ENCODE results near the gene TP53BP1. TPM values are rescaled to one million over a fixed set of nuclear protein-coding genes. Genes with fewer than 3 reads are reported as not detected.

Gene TP53BP1
- total RNA-seq, 4 donors from 2014 or later: 11.9 to 27.6 (median 20.6) TPM

DNA sequence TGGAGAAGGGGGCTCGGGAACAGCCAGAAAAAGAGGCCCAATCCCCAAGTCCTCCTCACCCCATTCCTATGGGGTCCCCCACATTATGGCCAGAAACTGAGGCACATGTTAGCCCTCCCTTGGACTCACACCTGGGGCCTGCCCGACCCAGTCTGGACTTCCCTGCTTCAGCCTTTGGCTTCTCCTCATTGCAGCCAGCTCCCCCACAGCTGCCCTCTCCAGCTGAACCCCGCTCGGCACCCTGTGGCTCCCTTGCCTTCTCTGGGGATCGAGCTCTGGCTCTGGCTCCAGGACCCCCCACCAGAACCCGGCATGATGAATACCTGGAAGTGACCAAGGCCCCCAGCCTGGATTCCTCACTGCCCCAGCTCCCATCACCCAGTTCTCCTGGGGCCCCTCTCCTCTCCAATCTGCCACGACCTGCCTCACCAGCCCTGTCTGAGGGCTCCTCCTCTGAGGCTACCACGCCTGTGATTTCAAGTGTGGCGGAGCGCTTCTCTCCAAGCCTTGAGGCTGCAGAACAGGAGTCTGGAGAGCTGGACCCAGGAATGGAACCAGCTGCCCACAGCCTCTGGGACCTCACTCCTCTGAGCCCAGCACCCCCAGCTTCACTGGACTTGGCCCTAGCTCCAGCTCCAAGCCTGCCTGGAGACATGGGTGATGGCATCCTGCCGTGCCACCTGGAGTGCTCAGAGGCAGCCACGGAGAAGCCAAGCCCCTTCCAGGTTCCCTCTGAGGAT, 35.0 kb upstream of the TP53BP1 start:
- intact Hi-C loops (cut with DNase I): no loop called here

GRCh38 chr15:43527016-43527801, 34.3 kb upstream of the TP53BP1 start:
- H3K4me3 ChIP-seq: no peak overlapping the region
- no peaks in the 10 kb centered on the region for H3K27me3 ChIP-seq
- no peaks in the 10 kb centered on the region for H3K9me3 ChIP-seq
- DNase-seq: no peak
- 93 to 100% methylated on average over 2 to 3 of the region's 9 CpGs for WGBS, 2 donors
- intact Hi-C loops (cut with DNase I): no loop called here
- TF ChIP-seq CTCF (IDR thresholded peaks at IDR 0.05): no peak
- TF ChIP-seq POLR2A (IDR thresholded peaks at IDR 0.05): no peak
- H3K4me1 ChIP-seq: no peaks in the 10 kb centered on the region
- peaks cover 0 to 28% (median 0%) of the 10 kb centered on the region in 3 donors for H3K36me3 ChIP-seq
- H3K27ac ChIP-seq: no peak overlapping the region

More for the DNA sequence above, 35.0 kb upstream of the TP53BP1 start:
- H3K4me1 ChIP-seq: no peaks in the 10 kb centered on the region
- H3K4me3 ChIP-seq: no peak overlapping the region
- H3K27me3 ChIP-seq: no peaks in the 10 kb centered on the region
- no peak for TF ChIP-seq CTCF (IDR thresholded peaks at IDR 0.05)
- no peak for TF ChIP-seq POLR2A (IDR thresholded peaks at IDR 0.05)
- peaks cover 0 to 22% (median 0%) of the 10 kb centered on the region in 3 donors for H3K36me3 ChIP-seq
- 72 to 84% methylated on average over 5 to 6 of the region's 12 CpGs for whole genome bisulfite sequencing, 2 donors
- DNase-seq: no peak
- H3K9me3 ChIP-seq: no peaks in the 10 kb centered on the region
- H3K27ac ChIP-seq: no peak overlapping the region

GRCh38 chr15:43526261-43526930, 33.4 kb upstream of the TP53BP1 start:
- Histone ChIP-seq H3K27me3 (no peaks in the 10 kb centered on the region), H3K27ac (no peak overlapping the region), H3K9me3 (no peaks in the 10 kb centered on the region), H3K4me1 (no peaks in the 10 kb centered on the region), H3K4me3 (no peak overlapping the region), H3K36me3 (peaks cover 0 to 37% (median 0%) of the 10 kb centered on the region in 3 donors)
- TF ChIP-seq POLR2A (IDR thresholded peaks at IDR 0.05) (no peak), CTCF (IDR thresholded peaks at IDR 0.05) (no peak)
- no peak for DNase-seq
- 75 to 86% methylated on average over 7 of the region's 11 CpGs for WGBS, 2 donors
- intact Hi-C loops (cut with DNase I): no loop called here

DNA sequence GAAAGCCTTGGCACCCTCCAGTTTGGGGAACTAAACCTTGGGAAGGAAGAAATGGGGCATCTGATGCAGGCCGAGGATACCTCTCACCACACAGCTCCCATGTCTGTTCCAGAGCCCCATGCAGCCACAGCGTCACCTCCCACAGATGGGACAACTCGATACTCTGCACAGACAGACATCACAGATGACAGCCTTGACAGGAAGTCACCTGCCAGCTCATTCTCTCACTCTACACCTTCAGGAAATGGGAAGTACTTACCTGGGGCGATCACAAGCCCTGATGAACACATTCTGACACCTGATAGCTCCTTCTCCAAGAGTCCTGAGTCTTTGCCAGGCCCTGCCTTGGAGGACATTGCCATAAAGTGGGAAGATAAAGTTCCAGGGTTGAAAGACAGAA, 32.2 kb upstream of the TP53BP1 start:
- Histone ChIP-seq H3K4me1 (no peaks in the 10 kb centered on the region), H3K36me3 (peaks cover 0 to 44% (median 0%) of the 10 kb centered on the region in 3 donors), H3K9me3 (no peaks in the 10 kb centered on the region), H3K4me3 (no peak overlapping the region), H3K27me3 (no peaks in the 10 kb centered on the region), H3K27ac (no peak overlapping the region)
- intact Hi-C loops (cut with DNase I): no loop called here
- DNase-seq: no peak
- no peak for TF ChIP-seq CTCF (IDR thresholded peaks at IDR 0.05)
- no peak for TF ChIP-seq POLR2A (IDR thresholded peaks at IDR 0.05)
- 83 to 90% methylated on average over 3 to 4 of the region's 4 CpGs for WGBS, 2 donors

Data from esophagus squamous epithelium (tissue), 5 donors.